ENCODE results near the gene ITGAX. TPM values are rescaled to one million over a fixed set of nuclear protein-coding genes. Genes with fewer than 3 reads are reported as not detected.

Gene ITGAX
- total RNA-seq, 1 experiment from 2014 or later = 1.9 TPM

- POLR2A ChIA-PET = no interaction called here
- RAD21 ChIA-PET (ENCODE audit: low non-redundant PET in 1 of 2, low total read pairs in 2 of 2, uncharacterized antibody in 2 of 2, unreplicated experiment in 2 of 2) = no interaction called here
- H3K4me3 ChIP-seq (replicated peaks in 1 of 2; ENCODE audit: low read depth in 1 of 2, low read length in 2 of 2) = no peak within 1 kb of the TSS
- H3K9me3 ChIP-seq (ENCODE audit: control insufficient read depth in 1 of 2, insufficient read depth in 1 of 2, low read depth in 1 of 2, low read length in 2 of 2) = no peaks in the 10 kb centered on the region
- no peaks in the 10 kb centered on the region for H3K79me2 ChIP-seq (ENCODE audit: insufficient read depth, low read length)
- TF ChIP-seq EGR1 (IDR thresholded peaks at IDR 0.05; ENCODE audit: low read depth) (no peak), ZNF274 (IDR thresholded peaks at IDR 0.05; ENCODE audit: low read depth, low read length) (no peak), ATF3 (IDR thresholded peaks at IDR 0.05) (no peak), POLR2A (IDR thresholded peaks at IDR 0.05; ENCODE audit: borderline replicate concordance, extremely low read depth, insufficient read depth, insufficient read length) (no peak), POLR2AphosphoS5 (IDR thresholded peaks at IDR 0.05; ENCODE audit: low read depth, low read length) (no peak), SRF (IDR thresholded peaks at IDR 0.05; ENCODE audit: low read depth) (no peak), EZH2phosphoT487 (IDR thresholded peaks at IDR 0.05; ENCODE audit: borderline replicate concordance) (no peak)
- TF ChIP-seq, protein P1, sequence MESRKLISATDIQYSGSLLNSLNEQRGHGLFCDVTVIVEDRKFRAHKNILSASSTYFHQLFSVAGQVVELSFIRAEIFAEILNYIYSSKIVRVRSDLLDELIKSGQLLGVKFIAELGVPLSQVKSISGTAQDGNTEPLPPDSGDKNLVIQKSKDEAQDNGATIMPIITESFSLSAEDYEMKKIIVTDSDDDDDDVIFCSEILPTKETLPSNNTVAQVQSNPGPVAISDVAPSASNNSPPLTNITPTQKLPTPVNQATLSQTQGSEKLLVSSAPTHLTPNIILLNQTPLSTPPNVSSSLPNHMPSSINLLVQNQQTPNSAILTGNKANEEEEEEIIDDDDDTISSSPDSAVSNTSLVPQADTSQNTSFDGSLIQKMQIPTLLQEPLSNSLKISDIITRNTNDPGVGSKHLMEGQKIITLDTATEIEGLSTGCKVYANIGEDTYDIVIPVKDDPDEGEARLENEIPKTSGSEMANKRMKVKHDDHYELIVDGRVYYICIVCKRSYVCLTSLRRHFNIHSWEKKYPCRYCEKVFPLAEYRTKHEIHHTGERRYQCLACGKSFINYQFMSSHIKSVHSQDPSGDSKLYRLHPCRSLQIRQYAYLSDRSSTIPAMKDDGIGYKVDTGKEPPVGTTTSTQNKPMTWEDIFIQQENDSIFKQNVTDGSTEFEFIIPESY (IDR thresholded peaks at IDR 0.05; ENCODE audit: extremely low read depth, insufficient replicate concordance, low read length) = no peak
- BruUV-seq (replicated peaks) = no TSS peak
- intact Hi-C loops (cut with micrococcal nuclease) = no loop called here
- no peak for ATAC-seq
- DNase-seq (ENCODE audit: low read depth, low spot score) = no peak
- H3K4me2 ChIP-seq (ENCODE audit: low read length) = no peak within 1 kb of the TSS
- no peaks in the 10 kb centered on the region for H3K36me3 ChIP-seq (ENCODE audit: control insufficient read depth in 1 of 2, insufficient read depth in 2 of 2, low read length in 2 of 2)
- CTCF ChIA-PET = no interaction called here
- H4K20me1 ChIP-seq (ENCODE audit: insufficient read depth) = no peaks in the 10 kb centered on the region
- H3K9ac ChIP-seq (ENCODE audit: low read length) = no peak within 1 kb of the TSS
- no peak within 1 kb of the TSS for H3K27ac ChIP-seq (ENCODE audit: low read depth, low read length)
- H3K27me3 ChIP-seq (ENCODE audit: insufficient read depth, low read length) = no peaks in the 10 kb centered on the region
- H3K4me1 ChIP-seq (ENCODE audit: control insufficient read depth in 1 of 2, insufficient read depth in 2 of 2, low read length in 2 of 2) = peaks cover 0 to 6% of the 10 kb centered on the region in 2 experiments; a peak in 1 of 4 replicates
- no peaks in the 10 kb centered on the region for H3K9me2 ChIP-seq (ENCODE audit: insufficient read depth)
- no peak within 1 kb of the TSS for H2AFZ ChIP-seq (ENCODE audit: low read depth, low read length, poor library complexity, severe bottlenecking)
Observed at GRCh38 chr16:31393056-31393455, 38.1 kb downstream of the ITGAX start, which contains the start of gene ITGAD. ITGAD (plus strand) TSS chr16:31393335; CDS start chr16:31393361, 26 bp downstream.
